Uterus (tissue), 2 donors: ENCODE data around the gene HEG1.
"Not testable (repeated sequence)": the region's sequence is repeated elsewhere in the genome, so short reads cannot be mapped to it uniquely, and the experiment has no call there.

Experiments used
- CTCF ChIP-seq, 4 experiments: fragments of 200-600 bp in 2 of 4; fragments of 450-650 bp in 2 of 4; sonication (generic) in 2 of 4; IDR thresholded peaks; one replicate each; pipeline ENCODE4 v1.5.1; 2016 to 2019; ENCODE audit warnings: antibody characterized with exemption in 4 of 4, mild to moderate bottlenecking in 2 of 4, moderate library complexity in 1 of 4
- POLR2A ChIP-seq, 2 donors: fragments of 450-650 bp; IDR thresholded peaks; one replicate each; pipeline ENCODE4 v1.6.1; 2016; ENCODE audit warnings: antibody characterized with exemption in 2 of 2, mild to moderate bottlenecking in 1 of 2, moderate library complexity in 1 of 2

- TF ChIP-seq CTCF, POLR2A (IDR thresholded peaks at IDR 0.05): not testable (repeated sequence)
Observed at GRCh38 chr3:124957951-124958350, 97.8 kb downstream of the HEG1 start.
